NCI-H1048 (cell line): Measurements from ENCODE around the gene SORL1.

Experiments used
- DNase-seq: peaks from one replicate; lab custom pipeline; 2025; lab: John Stamatoyannopoulos, UW

Gene SORL1

GRCh38 chr11:121657146-121657545 is 205.0 kb downstream of the SORL1 start:
- no peak for DNase-seq

GRCh38 chr11:121659811-121660210 is 207.7 kb downstream of the SORL1 start:
- no peak for DNase-seq

- DNase-seq = no peak
Measured at GRCh38 chr11:121661880-121662486, 209.9 kb downstream of the SORL1 start.

GRCh38 chr11:121664144-121664543 is 212.0 kb downstream of the SORL1 start:
- no peak for DNase-seq

GRCh38 chr11:121665206-121665838 is 213.2 kb downstream of the SORL1 start:
- DNase-seq = no peak

GRCh38 chr11:121667836-121668235 is 215.7 kb downstream of the SORL1 start:
- DNase-seq = no peak

- no peak for DNase-seq
Measured at GRCh38 chr11:121669422-121669821, 217.3 kb downstream of the SORL1 start.

- DNase-seq = no peak
Measured at GRCh38 chr11:121670266-121670665, 218.2 kb downstream of the SORL1 start.

GRCh38 chr11:121670805-121671282 is 218.7 kb downstream of the SORL1 start:
- DNase-seq = no peak

- DNase-seq = no peak
Measured at GRCh38 chr11:121671283-121672168, 219.4 kb downstream of the SORL1 start.

- DNase-seq = no peak
Measured at GRCh38 chr11:121672630-121673487, 220.7 kb downstream of the SORL1 start.

- no peak for DNase-seq
Measured at GRCh38 chr11:121681550-121682268, 229.6 kb downstream of the SORL1 start.
